ENCODE data around the gene LTO1. TPM values are rescaled to one million over a fixed set of nuclear protein-coding genes. Genes with fewer than 3 reads are reported as not detected.
A peak's percentile ranks its signal among the peaks of the same experiment; 100 is the strongest.

Gene LTO1
- total and polyA plus RNA-seq, 2 of the 13 experiments (the other 11 are each of a cell fraction or from before 2014, with no cell fraction given): 11.8 to 15.0 TPM

GRCh38 chr11:69708736-69709401 lies 33.7 kb upstream of the LTO1 start (continued):
- peak; percentile 84 for TF ChIP-seq PAXIP1 (CRISPR knock-in tag; conservative IDR thresholded peaks at IDR 0.05)
- TF ChIP-seq BORCS8-MEF2B (CRISPR knock-in tag; IDR thresholded peaks at IDR 0.05): 0 out of 2 replicates have a peak, but pooled peaks have one; percentile 12
- TF ChIP-seq LCORL (IDR thresholded peaks at IDR 0.05): no peak
- peak; percentile 95 for TF ChIP-seq LCORL (CRISPR knock-in tag; IDR thresholded peaks at IDR 0.05)
- 0 out of 2 replicates have a peak, but pooled peaks have one; percentile 33 for TF ChIP-seq NR2C2 (CRISPR knock-in tag; IDR thresholded peaks at IDR 0.05; ENCODE audit: borderline replicate concordance)
- TF ChIP-seq ARHGAP35 (CRISPR knock-in tag; IDR thresholded peaks at IDR 0.05; ENCODE audit: borderline replicate concordance): no peak
- 0 out of 2 replicates have a peak, but pooled peaks have one; percentile 13 for TF ChIP-seq ELF3 (CRISPR knock-in tag; IDR thresholded peaks at IDR 0.05)
- no peak for TF ChIP-seq ZBTB1 (CRISPR knock-in tag; IDR thresholded peaks at IDR 0.05; ENCODE audit: borderline replicate concordance)
- TF ChIP-seq ARID5B (CRISPR knock-in tag; IDR thresholded peaks at IDR 0.05): peak; percentile 70
- TF ChIP-seq RBM39 (IDR thresholded peaks at IDR 0.05; ENCODE audit: low read depth, low read length, poor library complexity, severe bottlenecking): no peak
- TF ChIP-seq ZFP37 (CRISPR knock-in tag; IDR thresholded peaks at IDR 0.05; ENCODE audit: borderline replicate concordance): no peak
- no peak for TF ChIP-seq SMAD3 (CRISPR knock-in tag; IDR thresholded peaks at IDR 0.05)
- TF ChIP-seq ZNF777 (CRISPR knock-in tag; IDR thresholded peaks at IDR 0.05): peak; percentile 32; the same call in 1 of the 2 replicates
- peak; percentile 21; the same call in 1 of the 2 replicates for TF ChIP-seq MIXL1 (CRISPR knock-in tag; IDR thresholded peaks at IDR 0.05)
- no peak for TF ChIP-seq CAMTA2 (CRISPR knock-in tag; IDR thresholded peaks at IDR 0.05; ENCODE audit: borderline replicate concordance)
- TF ChIP-seq HMGXB4 (CRISPR knock-in tag; IDR thresholded peaks at IDR 0.05; ENCODE audit: borderline replicate concordance in 1 of 2, low read depth in 1 of 2): peak in 1 of 2 experiments; percentile 30; a peak in 1 of 4 replicates
- peak; percentile 55 for TF ChIP-seq ZBTB33 (CRISPR knock-in tag; IDR thresholded peaks at IDR 0.05)
- no peak for TF ChIP-seq ZNF12 (CRISPR knock-in tag; IDR thresholded peaks at IDR 0.05)

Data from HepG2 (cell line).